Activated T-cell treated with anti-CD3 and anti-CD28 coated beads for 24 hours (primary cell): Measurements from ENCODE around the gene ATP6V1F.

ENCODE experiments used
- DNase-seq: peaks from one replicate; pipeline ENCODE4 v3.0.0-alpha.2; 2020; ENCODE audit warnings: low read depth

The ATP6V1F gene

GRCh38 chr7:128869138-128869943, 6.7 kb downstream of the ATP6V1F start:
- no peak for DNase-seq

- no peak for DNase-seq
Observed at GRCh38 chr7:128869944-128870285, 7.3 kb downstream of the ATP6V1F start.

- no peak for DNase-seq
Observed at GRCh38 chr7:128871050-128871449, 8.4 kb downstream of the ATP6V1F start.

GRCh38 chr7:128872394-128872824, 9.8 kb downstream of the ATP6V1F start:
- DNase-seq: no peak

- DNase-seq: no peak
Observed at GRCh38 chr7:128873234-128873633, 10.6 kb downstream of the ATP6V1F start.

- no peak for DNase-seq
Observed at GRCh38 chr7:128874140-128875031, 11.7 kb downstream of the ATP6V1F start.

- no peak for DNase-seq
Observed at GRCh38 chr7:128875523-128875948, 12.9 kb downstream of the ATP6V1F start.

GRCh38 chr7:128876127-128876526, 13.5 kb downstream of the ATP6V1F start:
- DNase-seq: no peak

GRCh38 chr7:128876586-128876977, 13.9 kb downstream of the ATP6V1F start:
- DNase-seq: no peak

GRCh38 chr7:128876978-128877755, 14.5 kb downstream of the ATP6V1F start:
- no peak for DNase-seq

- no peak for DNase-seq
Observed at GRCh38 chr7:128877756-128878120, 15.1 kb downstream of the ATP6V1F start.

- DNase-seq: no peak
Observed at GRCh38 chr7:128878226-128879105, 15.8 kb downstream of the ATP6V1F start.

- DNase-seq: no peak
Observed at GRCh38 chr7:128879461-128879938, 16.8 kb downstream of the ATP6V1F start.

- no peak for DNase-seq
Observed at GRCh38 chr7:128879939-128880746, 17.5 kb downstream of the ATP6V1F start.

- no peak for DNase-seq
Observed at GRCh38 chr7:128880791-128881457, 18.3 kb downstream of the ATP6V1F start.

- no peak for DNase-seq
Observed at GRCh38 chr7:128881458-128882125, 18.9 kb downstream of the ATP6V1F start.

GRCh38 chr7:128882134-128882533, 19.5 kb downstream of the ATP6V1F start:
- no peak for DNase-seq

GRCh38 chr7:128883622-128884448, 21.2 kb downstream of the ATP6V1F start:
- DNase-seq: peak; percentile 80
